HG02678 (cell line): ENCODE data around the gene ST3GAL2.

Experiments used
- ATAC-seq: cut with Tn5 transposase; IDR thresholded peaks from one replicate; pipeline ENCODE4 v1.9.1; 2021; ENCODE audit warnings: mild to moderate bottlenecking, moderate library complexity; ENCODE audit not compliant: unreplicated experiment

ST3GAL2 gene

DNA sequence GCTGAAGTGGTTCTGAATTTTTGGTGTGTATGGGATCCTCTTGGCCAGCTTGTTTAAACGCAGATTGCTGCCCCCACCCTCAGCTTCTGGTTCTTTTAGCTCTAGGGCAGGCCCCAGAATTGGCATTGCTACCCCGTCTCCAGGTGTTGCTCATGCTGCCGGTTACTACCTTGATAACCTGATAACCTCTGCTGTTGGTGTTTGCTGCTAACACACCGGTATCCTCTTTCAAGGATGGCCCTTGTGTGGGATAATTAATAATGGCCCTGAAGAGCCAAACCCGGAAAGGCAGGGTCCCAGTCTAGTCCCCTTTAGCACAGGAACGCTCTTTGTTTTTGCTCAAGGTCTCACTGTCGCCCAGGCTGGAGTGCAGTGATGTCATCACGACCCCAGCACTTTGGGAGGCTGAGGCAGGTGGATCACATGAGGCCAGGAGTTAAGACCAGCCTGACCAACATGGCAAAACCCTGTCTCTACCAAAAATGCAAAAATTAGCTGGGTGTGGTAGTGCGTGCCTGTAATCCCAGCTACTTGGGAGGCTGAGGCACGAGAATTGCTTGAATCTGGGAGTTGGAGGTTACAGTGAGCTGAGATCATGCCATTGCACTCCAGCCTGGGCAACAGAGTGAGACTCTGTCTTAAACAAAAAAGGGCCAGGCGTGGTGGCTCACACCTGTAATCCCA, 1.3 kb upstream of the ST3GAL2 start:
- no peak for ATAC-seq

GRCh38 chr16:70438585-70438968, 323 bp downstream of the ST3GAL2 start:
- no peak for ATAC-seq

GRCh38 chr16:70437582-70438557, 1.0 kb downstream of the ST3GAL2 start:
- ATAC-seq: no peak

- no peak for ATAC-seq
Measured at GRCh38 chr16:70437017-70437581, 1.8 kb downstream of the ST3GAL2 start.

DNA sequence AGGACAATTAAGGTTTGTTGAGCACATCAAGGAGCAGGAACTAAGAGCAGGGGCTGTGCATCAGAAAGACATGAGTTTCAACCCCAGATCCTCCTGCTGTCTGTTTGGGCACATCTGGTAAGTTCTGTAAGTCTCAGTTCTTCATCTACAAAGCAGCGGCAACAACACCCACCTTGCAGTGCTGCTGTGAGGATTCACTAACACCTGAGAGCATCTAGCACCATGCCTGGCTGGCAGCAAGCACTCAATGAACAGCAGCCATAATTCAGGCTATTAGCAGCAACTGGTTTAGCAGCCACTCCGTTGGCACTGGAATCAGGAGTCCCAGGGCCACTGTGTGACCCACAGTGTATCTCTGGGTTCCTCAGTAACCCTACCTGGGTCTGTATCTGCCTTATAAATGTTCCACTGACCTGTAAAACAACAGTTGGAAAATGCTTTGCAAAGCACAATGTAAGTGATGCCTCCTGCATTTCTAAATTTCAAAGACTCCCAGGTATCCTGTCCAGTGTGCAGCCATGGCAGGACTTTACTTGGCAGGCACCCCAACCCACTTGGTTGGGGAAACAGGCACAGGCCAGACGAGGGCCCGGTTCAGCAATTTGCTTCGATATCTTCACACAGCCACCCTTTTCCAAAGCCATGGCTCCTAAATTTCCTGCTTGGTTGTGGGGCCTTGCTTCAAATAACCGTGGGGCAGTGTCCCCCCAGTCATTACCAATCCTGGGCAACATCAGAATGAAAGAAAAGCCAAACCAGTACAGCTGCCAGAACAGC, 4.2 kb downstream of the ST3GAL2 start:
- ATAC-seq: no peak

DNA sequence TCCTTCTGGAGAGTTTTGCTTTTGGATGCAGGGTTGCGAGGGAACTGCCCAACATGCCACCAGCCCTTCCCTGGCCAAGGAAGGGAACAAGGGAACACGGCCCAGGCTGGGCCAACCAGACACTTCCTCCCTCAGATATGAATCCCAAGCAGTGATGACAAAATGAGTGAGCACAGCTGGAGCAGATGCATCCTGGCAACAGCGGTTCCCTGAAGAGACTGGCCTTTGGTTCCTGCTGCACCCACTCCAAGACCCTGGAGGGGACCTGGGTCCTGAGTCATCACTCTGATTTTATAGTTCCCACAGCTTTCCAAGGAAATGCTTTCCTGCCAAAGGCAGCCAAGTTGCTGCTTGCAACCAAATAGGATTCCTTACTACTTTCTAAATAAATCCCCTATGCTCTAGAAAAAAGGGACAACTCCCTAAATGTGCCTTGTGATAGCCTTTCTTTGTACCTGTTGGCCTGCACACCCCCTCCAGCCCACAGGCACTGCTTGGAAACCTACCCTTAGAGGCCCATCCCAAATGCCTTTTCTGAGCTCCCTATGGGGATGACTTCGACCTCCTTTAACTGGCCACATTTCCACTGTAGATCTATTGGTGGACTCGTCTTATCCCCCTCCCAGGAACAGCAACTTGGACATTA, 5.3 kb downstream of the ST3GAL2 start:
- ATAC-seq: no peak

GRCh38 chr16:70432723-70433457, 6.0 kb downstream of the ST3GAL2 start:
- no peak for ATAC-seq

GRCh38 chr16:70432356-70432722, 6.6 kb downstream of the ST3GAL2 start:
- ATAC-seq: no peak

DNA sequence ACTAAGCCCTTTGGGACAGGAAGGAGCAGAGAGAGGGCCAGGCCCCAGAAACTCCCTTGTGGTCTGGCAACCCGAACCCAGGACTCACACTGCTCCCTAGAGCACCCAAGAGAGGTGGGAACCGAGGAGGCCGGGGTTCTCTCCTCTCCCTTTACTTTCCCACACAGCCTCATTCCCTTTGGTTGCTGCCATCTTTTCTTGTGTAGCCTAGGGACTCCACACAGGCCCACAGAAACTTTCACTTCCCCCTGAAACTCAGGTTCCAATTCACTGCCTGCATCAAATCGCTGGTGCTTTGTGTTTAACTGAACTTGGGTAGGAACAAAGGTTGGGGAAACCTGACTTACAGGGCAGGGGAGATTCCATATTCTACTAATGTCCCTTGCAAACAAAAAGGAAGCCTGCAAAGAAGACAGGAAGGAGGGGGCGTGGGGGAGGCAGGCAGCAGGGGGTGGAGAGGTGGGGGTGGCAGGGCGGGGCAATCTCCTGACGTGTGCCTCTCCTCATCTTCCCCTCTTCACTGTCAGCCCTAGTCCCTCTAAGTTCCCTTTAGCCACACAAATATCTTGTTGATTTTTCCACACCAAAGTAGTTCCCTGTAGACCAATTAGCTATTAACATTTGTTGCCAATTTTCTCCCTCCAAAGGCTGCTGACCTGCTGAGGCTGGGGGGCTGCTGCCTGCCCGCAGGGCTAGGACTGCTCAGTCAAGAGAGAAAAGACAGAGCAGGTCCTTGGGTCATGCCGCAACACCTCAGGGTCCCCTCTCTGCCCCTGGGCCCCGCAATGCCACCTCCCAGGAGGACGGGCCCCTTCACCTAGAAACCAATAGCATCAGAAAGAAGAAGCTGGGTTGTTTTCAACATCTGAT, 8.0 kb downstream of the ST3GAL2 start:
- ATAC-seq: peak; percentile 49

DNA sequence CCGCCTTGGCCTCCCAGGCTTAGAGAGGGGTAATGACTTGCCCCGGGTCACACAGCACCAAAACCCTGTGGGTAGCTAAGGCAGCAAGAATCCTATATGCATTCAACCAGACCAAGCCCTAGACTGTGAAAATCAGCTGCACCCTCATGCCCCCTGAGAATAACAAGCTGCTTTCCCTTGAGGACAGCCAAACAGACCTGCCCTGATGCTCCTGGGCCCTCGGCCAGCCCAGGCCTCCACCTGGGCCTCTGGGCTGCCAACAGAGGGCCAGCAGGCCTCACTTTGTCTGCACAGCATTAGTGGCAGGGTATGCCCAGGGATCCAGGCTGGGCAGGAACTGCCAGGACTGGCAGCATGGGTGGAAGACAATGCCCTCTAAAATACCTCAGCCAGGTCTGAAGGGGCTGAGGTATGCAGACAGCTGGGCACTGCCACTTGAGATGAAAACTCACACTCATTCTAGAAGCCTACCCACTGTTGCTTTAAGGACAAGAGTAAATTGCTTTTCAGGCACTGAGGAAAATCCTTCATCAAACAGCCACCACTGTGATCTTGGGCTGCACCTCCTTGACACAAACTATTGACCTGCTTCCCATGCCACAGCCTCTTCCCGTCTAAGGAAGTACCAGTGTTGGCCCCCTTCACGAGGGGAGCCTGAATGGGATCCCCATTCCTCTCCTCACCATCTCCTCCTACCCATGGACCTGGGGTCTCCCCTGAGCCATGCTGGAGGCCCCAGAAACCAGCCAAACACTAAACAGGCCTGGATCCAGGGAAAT, 8.8 kb downstream of the ST3GAL2 start:
- ATAC-seq: no peak

- peak; percentile 32 for ATAC-seq
Measured at GRCh38 chr16:70428178-70428998, 10.5 kb downstream of the ST3GAL2 start.

DNA sequence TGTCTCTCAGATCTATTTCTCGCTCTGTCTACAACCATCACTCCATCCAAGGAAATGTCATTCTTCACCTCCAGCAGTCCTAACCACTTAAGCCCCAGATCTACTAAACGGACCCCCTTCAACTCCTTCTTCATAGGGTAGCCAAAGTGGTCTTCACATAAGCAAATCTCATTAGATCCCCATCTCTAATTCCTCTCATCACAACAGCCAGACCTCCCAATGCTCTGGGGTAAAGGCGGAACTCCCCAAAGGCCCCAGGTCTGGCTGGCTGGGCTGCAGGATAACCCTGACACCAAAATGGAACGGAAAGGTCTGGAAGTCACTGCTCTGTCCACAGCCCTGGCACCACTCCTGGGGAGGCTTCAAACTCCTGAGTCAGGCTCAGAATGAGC, 11.1 kb downstream of the ST3GAL2 start:
- ATAC-seq: no peak

- ATAC-seq: no peak
Measured at GRCh38 chr16:70422543-70422942, 16.4 kb downstream of the ST3GAL2 start.

DNA sequence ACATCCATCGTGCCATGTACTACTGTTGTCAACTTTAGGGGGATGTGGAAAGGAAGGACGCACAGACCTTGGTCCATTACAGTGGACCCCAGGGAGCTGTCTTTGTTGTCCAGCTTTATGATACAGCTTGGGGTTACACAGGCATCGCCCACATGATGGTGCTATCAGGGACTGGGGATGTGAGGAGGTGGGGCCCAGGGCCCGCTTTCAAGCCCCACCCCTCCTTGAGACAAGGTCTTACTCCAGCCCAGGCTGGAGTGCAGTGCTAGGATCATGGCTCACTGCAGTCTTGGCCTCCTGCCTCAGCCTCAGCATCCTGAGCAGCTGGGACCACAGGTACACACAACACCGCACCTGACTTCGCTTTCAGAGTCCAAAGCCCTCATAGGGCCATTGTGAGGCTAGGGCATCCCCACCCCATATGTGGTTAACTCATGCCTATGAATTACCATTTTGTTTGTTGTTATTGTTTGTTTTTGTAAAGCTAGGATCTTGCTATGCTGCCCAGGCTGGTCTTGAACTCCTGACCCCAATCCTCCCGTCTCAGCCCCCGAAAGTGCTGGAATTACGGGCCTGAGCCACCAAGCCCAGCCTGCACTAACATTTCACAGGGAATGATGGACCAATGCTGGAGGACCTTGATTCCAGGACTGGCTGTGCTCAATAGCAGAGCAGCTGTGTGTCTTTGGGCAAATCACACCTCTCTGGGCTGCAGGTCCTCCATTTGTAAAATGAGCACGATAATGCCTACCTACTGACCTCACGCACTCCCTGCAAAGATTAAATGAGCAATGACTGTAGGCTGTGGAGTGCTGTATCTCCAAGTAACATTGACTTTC, 17.2 kb downstream of the ST3GAL2 start:
- ATAC-seq: no peak

DNA sequence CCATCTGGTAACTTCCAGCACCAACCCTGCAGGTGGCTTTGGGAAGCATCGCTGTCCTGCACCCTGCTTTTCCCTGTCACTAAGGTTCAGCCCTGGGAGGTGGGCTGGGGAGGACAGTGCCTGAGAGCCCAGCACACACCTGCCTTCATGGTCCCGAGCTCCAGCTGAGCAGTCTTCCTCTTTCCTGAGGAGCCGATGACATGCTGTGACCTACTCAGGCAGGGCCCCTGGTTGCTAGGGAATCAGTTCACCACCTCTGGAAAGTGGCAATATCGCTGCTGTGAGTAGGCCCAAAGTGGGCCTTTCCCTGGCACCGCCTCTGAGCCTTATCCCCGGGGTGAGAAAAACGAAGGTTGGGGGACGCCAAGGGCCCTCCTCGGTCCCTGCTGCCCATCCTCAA, 17.9 kb downstream of the ST3GAL2 start:
- no peak for ATAC-seq
